Aorta (tissue), 5 donors: Measurements from ENCODE around the gene USP10. TPM values are rescaled to one million over a fixed set of nuclear protein-coding genes. Genes with fewer than 3 reads are reported as not detected.

Experiments used
- ATAC-seq: fragments of 200-7000 bp; cut with Tn5 transposase; one replicate; pipeline ENCODE4 v1.9.1; 2022; ENCODE audit warnings: moderate library complexity; ENCODE audit not compliant: low FRiP score
- DNase-seq, 2 donors: peaks; one replicate each; pipeline ENCODE4 v3.0.0-alpha.2; 2020
- H3K27ac ChIP-seq, 2 donors: one replicate each; pipeline ENCODE4 v1.5.1; 2013; ENCODE audit warnings: low read length in 2 of 2, mild to moderate bottlenecking in 2 of 2, moderate library complexity in 2 of 2, control low read depth in 1 of 2, inconsistent platforms in 1 of 2, low read depth in 1 of 2
- H3K27me3 ChIP-seq, 2 donors: one replicate each; pipeline ENCODE4 v1.6.1; 2013; ENCODE audit warnings: control low read depth in 1 of 2, low read length in 1 of 2, mild to moderate bottlenecking in 1 of 2, moderate library complexity in 1 of 2; ENCODE audit not compliant: insufficient read depth in 2 of 2, control insufficient read depth in 1 of 2
- H3K36me3 ChIP-seq, 2 donors: one replicate each; pipeline ENCODE4 v1.6.1; 2013; ENCODE audit warnings: control low read depth in 1 of 2, low read length in 1 of 2, mild to moderate bottlenecking in 1 of 2; ENCODE audit not compliant: insufficient read depth in 2 of 2, control insufficient read depth in 1 of 2
- H3K4me1 ChIP-seq, 2 donors: one replicate each; pipeline ENCODE4 v1.6.1; 2013; ENCODE audit warnings: low read length in 2 of 2, control low read depth in 1 of 2, mild to moderate bottlenecking in 1 of 2, moderate library complexity in 1 of 2; ENCODE audit not compliant: insufficient read depth in 2 of 2, control insufficient read depth in 1 of 2
- H3K4me3 ChIP-seq, 2 donors: one replicate each; pipeline ENCODE4 v1.5.1; 2013; ENCODE audit warnings: low read length in 2 of 2, control low read depth in 1 of 2, mild to moderate bottlenecking in 1 of 2
- H3K9me3 ChIP-seq: one replicate; pipeline ENCODE4 v1.6.1; 2013; ENCODE audit warnings: mild to moderate bottlenecking, low read length; ENCODE audit not compliant: control insufficient read depth
- WGBS, 2 donors: extraction: QIAGEN DNeasy Blood & Tissue Kit; methylation state at CpG; one replicate each; pipeline ENCODE4 v1.1.7; 2013; 5-methylcytosine and 5-hydroxymethylcytosine counted together
- intact Hi-C, 2 donors: fragments of 100-400 bp; cut with DNase I; formaldehyde crosslinking; loops; one replicate each; pipeline versions ENCODE4 v1.14.2 to v1.15.0; 2022
- polyA plus RNA-seq, 2 donors: library from polyadenylated mRNA; stranded (reverse); fragments of 200-250 nt; gene quantifications; one replicate each; pipeline ENCODE4 v1.2.3, GENCODE V29; 2013
- total RNA-seq, 2 donors: library from RNA; stranded (reverse); fragmentation: NEBNext Ultra II Directional; extraction: Animal tissue kit (Norgen Biotek cat#: 25700); gene quantifications; one replicate each; pipeline ENCODE4 v1.2.1, GENCODE V29; 2021
- donor health status: healthy with polysubstance abuse.
- donor health status: Bipolar disorder and iron deficiency.
- donor health status: DM: no; HTN: no; CAD: no.
- donor health status: DM: no; HTN: no; CAD: no.
- donor health status: DM: yes; HTN: yes; CAD: no.

The USP10 gene
- total and polyA plus RNA-seq, 4 donors: 14.0 to 59.4 (median 40.1) TPM

DNA sequence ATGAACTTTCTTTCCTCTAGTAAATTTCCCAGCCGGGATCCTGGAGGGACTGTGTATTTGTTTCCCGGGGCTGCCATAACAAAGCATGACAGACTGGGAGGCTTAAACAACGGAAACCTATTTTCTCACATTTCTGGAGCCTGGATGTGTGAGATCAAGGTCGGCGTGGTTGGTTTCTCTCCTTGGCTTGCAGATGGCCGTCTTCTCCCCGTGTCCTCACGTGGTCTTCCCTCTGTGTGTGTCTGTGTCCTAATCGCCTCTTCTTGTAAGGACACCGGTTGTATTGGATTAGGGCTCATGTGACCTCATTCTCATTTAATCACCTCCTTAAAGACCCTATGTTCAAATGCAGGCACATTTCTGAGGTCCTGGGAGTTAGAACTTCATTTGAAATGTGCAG is 22.0 kb upstream of the USP10 start:
- WGBS, 2 donors: 54 to 58% methylated on average over 10 of the region's 10 CpGs
- intact Hi-C loops: no loop called here
- DNase-seq: no peak

DNA sequence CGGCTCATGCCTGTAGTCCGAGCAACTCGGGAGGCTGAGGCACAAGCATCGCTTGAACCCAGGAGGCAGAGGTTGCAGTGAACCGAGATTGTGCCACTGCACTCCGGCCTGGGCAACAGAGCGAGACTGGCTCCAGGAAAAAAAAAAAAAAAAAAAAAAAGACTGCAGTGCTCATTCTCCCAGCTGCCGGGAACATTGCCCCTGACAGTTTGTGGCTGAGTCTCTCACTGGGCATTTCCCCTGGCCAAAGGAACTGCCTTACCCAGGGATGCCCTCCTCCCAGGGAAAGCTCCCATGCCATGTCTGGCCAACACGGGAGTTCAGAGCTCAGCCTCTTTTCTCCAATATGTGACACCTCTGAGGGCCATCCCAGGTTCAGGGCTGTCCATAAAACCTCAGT is 21.3 kb upstream of the USP10 start:
- ATAC-seq: no peak
- Histone ChIP-seq H3K9me3 (no peaks in the 10 kb centered on the region), H3K27me3 (no peaks in the 10 kb centered on the region), H3K36me3 (no peaks in the 10 kb centered on the region), H3K27ac (no peak overlapping the region), H3K4me1 (no peaks in the 10 kb centered on the region), H3K4me3 (no peak overlapping the region)
- DNase-seq: no peak
- intact Hi-C loops: no loop called here
- 85 to 87% methylated on average over 9 of the region's 9 CpGs for WGBS, 2 donors

More for the DNA sequence above, 22.0 kb upstream of the USP10 start:
- H3K4me1 ChIP-seq: no peaks in the 10 kb centered on the region
- H3K27me3 ChIP-seq: no peaks in the 10 kb centered on the region
- H3K4me3 ChIP-seq: no peak overlapping the region
- no peak for ATAC-seq
- no peak overlapping the region for H3K27ac ChIP-seq
- no peaks in the 10 kb centered on the region for H3K36me3 ChIP-seq
- H3K9me3 ChIP-seq: no peaks in the 10 kb centered on the region

DNA sequence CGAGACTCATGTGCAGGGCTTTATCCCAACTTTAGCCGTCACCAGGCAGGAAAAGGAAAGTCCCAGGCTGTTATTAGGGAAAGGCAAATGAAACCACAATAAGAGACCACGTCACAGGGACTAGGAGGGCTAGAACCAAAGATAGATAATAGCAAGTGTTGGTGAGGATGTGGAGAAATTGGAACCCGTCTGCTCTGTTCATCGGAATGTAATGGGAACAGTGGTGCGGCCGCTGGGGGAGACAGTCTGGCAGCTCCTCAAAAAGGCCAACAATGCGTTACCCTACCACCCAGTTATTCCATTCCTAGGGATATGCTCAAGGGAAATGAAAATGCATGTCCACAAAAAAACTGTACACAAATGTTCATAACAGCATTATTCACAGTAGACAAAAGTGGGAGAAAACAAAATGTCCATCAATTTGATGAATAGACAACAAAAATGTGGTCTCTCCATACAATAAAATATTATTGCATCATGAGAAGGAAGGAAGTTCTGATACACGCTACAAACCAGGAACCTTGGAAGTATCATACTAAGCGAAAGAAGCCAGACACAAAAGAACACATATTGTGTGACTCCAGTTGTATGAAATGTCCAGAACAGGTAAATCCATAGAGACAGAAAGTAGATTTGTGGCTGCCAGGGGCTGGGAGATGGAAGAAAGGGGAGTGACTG is 19.5 kb upstream of the USP10 start:
- H3K4me1 ChIP-seq: no peaks in the 10 kb centered on the region
- H3K9me3 ChIP-seq: no peaks in the 10 kb centered on the region
- H3K27ac ChIP-seq: no peak overlapping the region
- H3K27me3 ChIP-seq: no peaks in the 10 kb centered on the region
- DNase-seq (no peak), ATAC-seq (no peak)
- WGBS, 2 donors: 90% methylated on average over 10 of the region's 10 CpGs
- intact Hi-C loops: no loop called here
- no peaks in the 10 kb centered on the region for H3K36me3 ChIP-seq
- H3K4me3 ChIP-seq: no peak overlapping the region

DNA sequence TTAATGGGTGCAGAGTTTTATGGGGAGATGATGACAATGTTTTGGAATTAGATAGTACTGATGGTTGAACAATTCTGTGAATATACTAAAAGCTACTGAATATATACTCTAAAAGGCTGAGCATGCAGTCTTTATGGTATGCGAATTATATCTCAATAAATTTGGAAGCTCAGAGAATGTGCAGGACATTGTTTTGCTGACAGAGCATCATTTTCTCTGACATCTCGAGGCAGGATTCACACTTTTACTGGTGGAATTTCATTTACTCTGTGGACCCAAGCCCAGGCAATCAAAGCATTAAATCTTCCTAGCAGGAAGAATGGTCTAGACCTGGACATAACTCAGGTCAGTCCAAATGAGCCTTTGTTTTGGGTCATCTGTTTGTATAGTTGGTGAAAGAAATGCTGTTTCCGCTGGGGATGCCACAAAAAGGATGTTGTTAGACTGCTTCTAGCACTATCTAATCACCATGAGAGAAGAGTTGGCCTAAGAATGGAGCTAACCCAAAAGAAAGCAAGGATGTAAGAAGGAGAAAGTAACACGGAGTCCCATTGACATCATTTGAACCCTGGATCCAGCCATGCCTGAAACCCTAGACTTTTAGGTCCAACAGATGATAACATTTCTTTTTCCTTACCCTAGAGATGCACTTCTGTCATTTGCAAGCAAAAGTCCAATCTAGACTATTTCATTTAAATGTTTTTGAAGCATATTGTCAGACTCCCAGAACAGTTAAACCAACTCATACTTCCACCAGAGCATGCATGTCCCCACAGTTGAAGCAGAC is 18.8 kb upstream of the USP10 start:
- H3K9me3 ChIP-seq: no peaks in the 10 kb centered on the region
- 95 to 96% methylated on average over 4 of the region's 4 CpGs for WGBS, 2 donors
- DNase-seq (no peak), ATAC-seq (no peak)
- H3K4me1 ChIP-seq: no peaks in the 10 kb centered on the region
- no peaks in the 10 kb centered on the region for H3K27me3 ChIP-seq
- no peak overlapping the region for H3K27ac ChIP-seq
- H3K36me3 ChIP-seq: no peaks in the 10 kb centered on the region
- intact Hi-C loops: no loop called here
- H3K4me3 ChIP-seq: no peak overlapping the region

DNA sequence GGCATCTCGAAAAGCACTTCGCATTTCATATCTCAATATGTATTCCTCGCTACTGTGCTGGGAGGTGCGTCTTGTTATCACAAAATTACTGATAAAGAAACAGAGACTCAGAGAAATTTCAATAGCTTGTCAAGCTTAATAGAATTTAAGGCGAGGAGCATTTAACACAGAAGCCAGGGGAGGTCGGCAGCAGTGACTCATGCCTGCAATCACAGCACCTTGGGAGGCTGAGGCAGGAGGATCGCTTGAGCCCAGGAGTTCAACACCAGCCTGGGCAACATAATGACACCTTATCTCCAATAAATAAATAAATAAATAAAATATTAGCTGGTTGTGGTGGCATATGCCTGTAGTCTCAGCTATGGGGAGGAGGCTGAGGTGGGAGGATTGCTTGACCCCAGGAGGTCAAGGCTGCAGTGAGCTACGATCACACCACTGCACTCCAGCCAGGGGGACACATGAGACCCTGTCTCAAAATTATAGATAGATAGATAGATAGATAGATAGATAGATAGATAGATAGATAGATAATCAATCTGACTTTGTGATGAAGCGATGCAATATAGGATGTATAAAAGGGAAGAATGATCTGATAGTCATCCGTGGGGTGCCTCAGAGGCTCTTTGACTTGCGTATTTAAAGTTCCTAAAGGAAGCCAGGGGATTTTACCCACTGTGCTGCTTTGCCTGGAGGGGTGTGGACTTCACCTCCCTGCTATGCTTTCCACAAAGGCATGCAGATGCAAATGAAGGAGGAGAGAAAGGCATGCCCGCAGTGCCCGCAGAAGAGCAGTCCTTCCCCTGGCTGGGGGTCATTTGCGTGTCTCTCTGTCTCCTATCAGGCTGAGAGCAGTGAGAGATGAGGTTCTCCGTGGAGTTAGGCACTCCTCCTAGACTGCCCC is 15.9 kb upstream of the USP10 start:
- no peak overlapping the region for H3K27ac ChIP-seq
- H3K4me3 ChIP-seq: no peak overlapping the region
- DNase-seq: no peak
- H3K4me1 ChIP-seq: no peaks in the 10 kb centered on the region
- intact Hi-C loops: no loop called here
- no peaks in the 10 kb centered on the region for H3K36me3 ChIP-seq
- H3K27me3 ChIP-seq: no peaks in the 10 kb centered on the region
- ATAC-seq: no peak
- no peaks in the 10 kb centered on the region for H3K9me3 ChIP-seq
- WGBS, 2 donors: 66 to 70% methylated on average over 15 of the region's 15 CpGs

DNA sequence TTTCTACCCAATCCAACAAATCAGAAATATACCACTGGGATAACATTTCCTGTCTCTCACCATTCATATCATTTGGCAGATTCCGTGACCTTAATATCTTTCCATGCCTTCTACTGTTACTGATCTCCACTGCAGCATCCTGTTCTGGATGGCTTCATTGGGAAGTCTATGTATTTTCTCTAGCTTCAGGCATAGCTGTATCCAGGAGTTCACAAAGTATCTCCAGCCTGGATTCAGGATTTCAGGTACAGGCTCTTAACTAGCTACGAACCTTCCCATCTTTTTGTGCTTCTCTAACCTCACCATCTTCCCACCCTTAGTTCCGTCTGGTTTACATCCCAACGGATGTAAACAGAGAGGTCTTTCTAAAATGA is 15.2 kb upstream of the USP10 start:
- no peaks in the 10 kb centered on the region for H3K36me3 ChIP-seq
- ATAC-seq (no peak), DNase-seq (no peak)
- H3K4me1 ChIP-seq: no peaks in the 10 kb centered on the region
- H3K4me3 ChIP-seq: no peak overlapping the region
- intact Hi-C loops: no loop called here
- WGBS, 2 donors: 90 to 92% methylated on average over 4 of the region's 4 CpGs
- H3K27me3 ChIP-seq: no peaks in the 10 kb centered on the region
- H3K27ac ChIP-seq: no peak overlapping the region
- H3K9me3 ChIP-seq: no peaks in the 10 kb centered on the region

DNA sequence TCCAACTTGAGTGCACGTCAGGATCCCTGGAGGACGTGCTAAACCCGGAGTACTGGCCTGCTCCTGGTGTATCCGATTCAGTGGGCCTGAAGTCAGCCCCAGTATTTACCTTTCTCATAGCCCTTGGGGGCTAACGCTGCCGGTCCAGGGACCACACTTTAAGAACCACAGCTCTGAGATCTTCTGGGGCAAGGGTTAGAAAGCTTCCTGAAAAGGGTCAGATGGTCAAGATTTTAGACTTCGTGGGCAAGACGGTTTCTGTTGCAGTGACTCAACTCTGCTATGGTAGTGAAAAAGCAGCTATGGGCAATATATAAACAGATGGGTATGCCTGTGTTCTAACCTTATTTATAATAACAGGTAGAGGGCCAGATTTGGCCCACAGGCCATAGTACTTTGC is 14.6 kb upstream of the USP10 start:
- intact Hi-C loops: no loop called here
- no peaks in the 10 kb centered on the region for H3K9me3 ChIP-seq
- H3K4me3 ChIP-seq: no peak overlapping the region
- no peaks in the 10 kb centered on the region for H3K4me1 ChIP-seq
- WGBS, 2 donors: 75 to 81% methylated on average over 8 of the region's 8 CpGs
- no peak overlapping the region for H3K27ac ChIP-seq
- H3K36me3 ChIP-seq: no peaks in the 10 kb centered on the region
- no peaks in the 10 kb centered on the region for H3K27me3 ChIP-seq
- DNase-seq (no peak), ATAC-seq (no peak)

DNA sequence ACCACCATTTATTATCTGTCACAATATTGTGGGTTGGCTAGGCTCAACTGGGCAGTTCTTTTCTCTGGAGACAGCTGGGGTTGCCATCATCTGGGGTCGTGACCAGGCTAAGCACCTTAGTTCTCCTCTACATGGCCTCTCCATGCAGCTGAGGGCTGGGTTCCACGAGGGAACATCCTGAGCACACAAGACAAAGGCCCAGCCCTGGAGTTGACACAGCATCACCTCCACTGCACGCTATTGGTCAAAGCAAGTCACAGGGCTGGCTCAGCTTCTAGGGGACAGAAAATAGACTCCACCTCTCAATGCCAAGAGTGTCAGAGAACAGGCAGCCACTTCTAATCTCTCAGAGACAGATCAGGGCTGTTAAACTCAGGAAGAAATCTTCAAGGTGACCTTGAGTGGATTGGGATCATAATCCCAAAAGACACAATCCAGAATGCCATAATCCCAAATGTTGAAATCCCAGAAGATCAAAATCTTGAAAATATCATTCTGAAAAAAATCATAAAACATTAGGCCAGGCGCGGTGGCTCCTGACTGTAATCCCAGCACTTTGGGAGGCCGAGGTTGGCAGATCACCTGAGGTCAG is 13.0 kb upstream of the USP10 start:
- Histone ChIP-seq H3K36me3 (no peaks in the 10 kb centered on the region), H3K27ac (no peak overlapping the region), H3K4me3 (no peak overlapping the region), H3K27me3 (no peaks in the 10 kb centered on the region), H3K9me3 (no peaks in the 10 kb centered on the region), H3K4me1 (no peaks in the 10 kb centered on the region)
- DNase-seq (no peak), ATAC-seq (no peak)
- WGBS, 2 donors: 83 to 88% methylated on average over 6 of the region's 6 CpGs
- intact Hi-C loops: no loop called here
